ENCODE data around the gene TNNT2. TPM values are rescaled to one million over a fixed set of nuclear protein-coding genes. Genes with fewer than 3 reads are reported as not detected.

TNNT2 gene
- total RNA-seq, 4 donors from 2014 or later: 1.3 to 6.1 (median 1.8) TPM

DNA sequence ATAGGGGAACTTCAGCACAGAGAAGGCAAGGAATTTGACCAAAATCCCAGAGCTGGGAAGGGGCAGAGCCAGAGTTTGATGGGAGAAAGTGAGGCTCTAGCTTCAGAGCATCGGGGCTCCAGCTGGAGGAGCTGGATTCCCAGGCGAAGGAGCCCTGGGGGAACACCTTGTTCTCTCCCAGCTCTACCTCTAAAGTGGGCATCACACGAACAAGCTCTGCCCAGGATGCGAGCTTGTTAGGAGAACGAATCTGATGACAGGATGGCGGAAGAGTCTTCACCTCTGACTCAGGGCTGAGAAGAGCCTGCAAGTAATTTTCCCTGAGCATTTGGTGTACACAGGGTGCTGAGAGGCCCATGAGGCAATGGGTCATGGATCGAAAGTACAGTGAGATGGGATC is 22.0 kb downstream of the TNNT2 start:
- H3K4me3 ChIP-seq: no peak overlapping the region
- peaks cover 27 to 53% (median 37%) of the 10 kb centered on the region in 3 donors for H3K4me1 ChIP-seq
- no peaks in the 10 kb centered on the region for H3K9me3 ChIP-seq
- peaks cover 0 to 13% (median 0%) of the 10 kb centered on the region in 4 donors for H3K27me3 ChIP-seq
- no peak for DNase-seq
- WGBS, 2 donors: 59 to 76% methylated on average over 6 of the region's 7 CpGs
- H3K27ac ChIP-seq: peak overlapping the region; percentile 61 to 74 (median 72)
- no peaks in the 10 kb centered on the region for H3K36me3 ChIP-seq
- TF ChIP-seq, protein P1, sequence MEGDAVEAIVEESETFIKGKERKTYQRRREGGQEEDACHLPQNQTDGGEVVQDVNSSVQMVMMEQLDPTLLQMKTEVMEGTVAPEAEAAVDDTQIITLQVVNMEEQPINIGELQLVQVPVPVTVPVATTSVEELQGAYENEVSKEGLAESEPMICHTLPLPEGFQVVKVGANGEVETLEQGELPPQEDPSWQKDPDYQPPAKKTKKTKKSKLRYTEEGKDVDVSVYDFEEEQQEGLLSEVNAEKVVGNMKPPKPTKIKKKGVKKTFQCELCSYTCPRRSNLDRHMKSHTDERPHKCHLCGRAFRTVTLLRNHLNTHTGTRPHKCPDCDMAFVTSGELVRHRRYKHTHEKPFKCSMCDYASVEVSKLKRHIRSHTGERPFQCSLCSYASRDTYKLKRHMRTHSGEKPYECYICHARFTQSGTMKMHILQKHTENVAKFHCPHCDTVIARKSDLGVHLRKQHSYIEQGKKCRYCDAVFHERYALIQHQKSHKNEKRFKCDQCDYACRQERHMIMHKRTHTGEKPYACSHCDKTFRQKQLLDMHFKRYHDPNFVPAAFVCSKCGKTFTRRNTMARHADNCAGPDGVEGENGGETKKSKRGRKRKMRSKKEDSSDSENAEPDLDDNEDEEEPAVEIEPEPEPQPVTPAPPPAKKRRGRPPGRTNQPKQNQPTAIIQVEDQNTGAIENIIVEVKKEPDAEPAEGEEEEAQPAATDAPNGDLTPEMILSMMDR (IDR thresholded peaks at IDR 0.05): no peak
- TF ChIP-seq POLR2A (IDR thresholded peaks at IDR 0.05): no peak
- intact Hi-C loops (cut with DNase I): no loop called here

DNA sequence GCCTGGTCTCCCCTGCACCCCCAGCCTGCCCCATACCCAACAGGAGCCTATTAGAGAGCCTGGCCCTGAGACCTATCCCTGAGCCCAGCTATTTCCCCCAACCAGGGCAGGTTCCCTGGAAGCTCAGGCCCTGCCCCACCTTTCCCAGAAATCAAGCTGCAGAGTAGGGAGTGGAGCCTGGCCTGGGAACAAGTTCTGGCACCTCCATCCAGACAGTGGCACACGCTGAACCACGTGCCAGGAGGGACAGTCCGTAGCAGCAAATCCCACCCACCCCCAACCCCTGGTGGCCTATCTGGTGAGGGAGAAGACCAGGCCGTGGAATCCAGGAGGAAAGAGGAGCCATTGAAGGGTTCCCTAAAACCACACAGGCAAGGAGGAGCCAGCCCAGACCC is 22.6 kb downstream of the TNNT2 start:
- intact Hi-C loops (cut with DNase I): no loop called here
- no peak for DNase-seq
- Histone ChIP-seq H3K27ac (peak overlapping the region; percentile 61 to 74 (median 72)), H3K4me1 (peaks cover 27 to 58% (median 37%) of the 10 kb centered on the region in 3 donors), H3K27me3 (peaks cover 0 to 13% (median 0%) of the 10 kb centered on the region in 4 donors), H3K36me3 (no peaks in the 10 kb centered on the region), H3K4me3 (no peak overlapping the region), H3K9me3 (no peaks in the 10 kb centered on the region)
- WGBS, 2 donors: 29 to 37% methylated on average over 1 to 3 of the region's 4 CpGs
- TF ChIP-seq, protein P1 (IDR thresholded peaks at IDR 0.05): no peak
- TF ChIP-seq POLR2A (IDR thresholded peaks at IDR 0.05): no peak

DNA sequence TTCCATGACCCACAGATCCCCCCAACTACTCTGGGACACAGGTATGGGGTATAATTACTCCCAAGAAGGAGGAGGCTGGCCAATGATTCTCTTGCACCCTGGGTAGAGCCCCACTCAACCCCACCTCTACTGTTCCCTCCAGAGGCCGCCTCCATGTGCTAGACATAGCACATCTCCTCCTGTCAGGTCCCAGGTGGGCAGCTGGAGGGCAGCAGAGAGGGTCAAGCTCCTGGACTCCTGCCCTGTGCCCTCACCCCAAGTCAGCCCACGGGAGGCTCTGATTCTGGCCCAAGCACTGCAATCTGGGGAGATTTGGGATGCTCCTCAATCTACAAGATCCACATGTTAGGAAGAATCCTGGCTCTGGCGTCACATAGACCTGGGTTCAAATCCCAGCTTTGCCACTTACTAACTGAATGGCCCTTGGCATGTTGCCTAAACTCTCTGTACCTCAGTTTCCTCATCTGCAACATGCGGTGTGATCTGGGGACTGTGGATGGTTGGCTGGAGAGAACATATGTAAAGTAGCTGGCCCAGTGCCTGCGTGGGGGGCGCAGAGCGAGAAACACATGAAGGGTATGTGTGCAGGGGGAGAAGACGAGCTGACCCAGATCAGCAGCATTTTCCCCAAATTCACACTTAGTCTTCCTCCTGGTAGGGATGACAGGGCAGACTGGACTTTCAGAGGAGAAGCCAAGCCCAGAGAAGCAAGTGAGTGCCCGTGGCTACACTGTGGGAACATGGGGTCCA is 23.2 kb downstream of the TNNT2 start:
- WGBS, 2 donors: 80 to 91% methylated on average over 7 of the region's 9 CpGs
- intact Hi-C loops (cut with DNase I): no loop called here
- no peaks in the 10 kb centered on the region for H3K9me3 ChIP-seq
- no peak for DNase-seq
- TF ChIP-seq POLR2A (IDR thresholded peaks at IDR 0.05): no peak
- TF ChIP-seq, protein P1 (IDR thresholded peaks at IDR 0.05): no peak
- H3K36me3 ChIP-seq: no peaks in the 10 kb centered on the region
- no peak overlapping the region for H3K4me3 ChIP-seq
- peaks cover 27 to 58% (median 37%) of the 10 kb centered on the region in 3 donors for H3K4me1 ChIP-seq
- H3K27me3 ChIP-seq: peaks cover 0 to 13% (median 0%) of the 10 kb centered on the region in 4 donors
- peak overlapping the region; percentile 61 to 74 (median 72) for H3K27ac ChIP-seq

DNA sequence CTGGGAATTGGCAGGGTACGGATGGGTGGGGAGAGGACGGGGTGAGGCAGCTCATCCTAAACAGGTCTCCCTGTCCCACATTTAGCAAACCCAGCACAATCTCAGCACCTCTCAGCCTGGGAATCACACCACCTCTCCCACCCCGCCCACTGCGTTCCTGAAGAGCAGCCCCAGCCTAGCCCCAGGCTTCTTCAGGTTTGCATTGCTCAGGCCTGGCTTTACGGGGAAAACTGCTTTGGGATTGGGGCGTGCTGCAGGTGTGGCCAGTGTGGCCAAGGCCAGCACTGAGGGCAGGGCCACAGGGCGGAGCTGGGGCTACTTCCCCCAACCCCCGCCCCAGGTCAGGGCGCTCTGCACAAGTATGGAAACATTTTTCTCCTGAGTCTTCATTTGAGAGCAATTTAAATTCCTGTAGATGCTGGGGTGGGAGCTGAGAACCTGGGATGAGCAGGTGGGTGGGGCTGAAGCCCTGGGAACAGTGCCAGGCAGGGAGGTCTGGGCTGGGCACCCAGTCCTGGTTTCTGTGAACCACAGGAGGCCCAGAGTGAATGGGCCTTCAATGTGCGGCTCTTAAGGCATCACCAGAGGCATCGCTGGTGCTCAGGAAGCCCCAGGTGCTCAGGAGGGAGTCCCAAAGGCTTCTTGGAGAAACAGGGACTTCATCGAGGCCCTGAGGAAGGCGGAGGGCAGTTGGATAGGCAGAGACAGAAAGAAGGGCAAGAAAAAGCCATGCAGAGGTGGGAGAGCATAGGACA is 24.1 kb downstream of the TNNT2 start:
- intact Hi-C loops (cut with DNase I): no loop called here
- H3K4me3 ChIP-seq: no peak overlapping the region
- H3K27me3 ChIP-seq: peaks cover 0 to 14% (median 0%) of the 10 kb centered on the region in 4 donors
- H3K27ac ChIP-seq: peak overlapping the region; percentile 61 to 74 (median 72)
- TF ChIP-seq, protein P1 (IDR thresholded peaks at IDR 0.05): no peak
- TF ChIP-seq POLR2A (IDR thresholded peaks at IDR 0.05): no peak
- DNase-seq: no peak
- no peaks in the 10 kb centered on the region for H3K9me3 ChIP-seq
- no peaks in the 10 kb centered on the region for H3K36me3 ChIP-seq
- 48 to 73% methylated on average over 4 to 13 of the region's 13 CpGs for WGBS, 2 donors
- peaks cover 24 to 61% (median 31%) of the 10 kb centered on the region in 3 donors for H3K4me1 ChIP-seq

DNA sequence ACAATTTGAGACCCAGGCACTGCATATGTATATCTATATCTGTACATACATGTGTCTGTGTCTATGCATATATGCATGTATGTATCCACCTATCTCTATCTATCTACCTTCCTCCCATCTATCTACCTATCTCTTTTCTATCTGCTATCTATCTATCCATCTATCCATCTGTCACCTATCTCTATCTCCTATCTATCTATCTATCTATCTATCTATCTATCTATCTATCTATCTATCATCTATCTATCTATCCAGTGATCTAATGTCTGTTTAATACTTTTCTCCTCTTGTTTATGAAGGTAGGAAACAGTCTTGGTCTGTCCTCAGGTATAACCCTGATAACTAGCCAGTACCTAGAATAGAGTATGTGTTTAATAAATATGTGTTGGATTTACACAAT is 25.9 kb downstream of the TNNT2 start:
- peaks cover 27 to 70% (median 31%) of the 10 kb centered on the region in 3 donors for H3K4me1 ChIP-seq
- H3K4me3 ChIP-seq: no peak overlapping the region
- H3K36me3 ChIP-seq: no peaks in the 10 kb centered on the region
- no peaks in the 10 kb centered on the region for H3K9me3 ChIP-seq
- peaks cover 0 to 26% (median 0%) of the 10 kb centered on the region in 4 donors for H3K27me3 ChIP-seq
- H3K27ac ChIP-seq: no peak overlapping the region
- TF ChIP-seq, protein P1 (IDR thresholded peaks at IDR 0.05): no peak
- no peak for TF ChIP-seq POLR2A (IDR thresholded peaks at IDR 0.05)
- no peak for DNase-seq
- intact Hi-C loops (cut with DNase I): no loop called here

Measured in esophagus squamous epithelium (tissue), 5 donors.